ENCODE results near the gene ADGRV1.

The ADGRV1 gene

DNA sequence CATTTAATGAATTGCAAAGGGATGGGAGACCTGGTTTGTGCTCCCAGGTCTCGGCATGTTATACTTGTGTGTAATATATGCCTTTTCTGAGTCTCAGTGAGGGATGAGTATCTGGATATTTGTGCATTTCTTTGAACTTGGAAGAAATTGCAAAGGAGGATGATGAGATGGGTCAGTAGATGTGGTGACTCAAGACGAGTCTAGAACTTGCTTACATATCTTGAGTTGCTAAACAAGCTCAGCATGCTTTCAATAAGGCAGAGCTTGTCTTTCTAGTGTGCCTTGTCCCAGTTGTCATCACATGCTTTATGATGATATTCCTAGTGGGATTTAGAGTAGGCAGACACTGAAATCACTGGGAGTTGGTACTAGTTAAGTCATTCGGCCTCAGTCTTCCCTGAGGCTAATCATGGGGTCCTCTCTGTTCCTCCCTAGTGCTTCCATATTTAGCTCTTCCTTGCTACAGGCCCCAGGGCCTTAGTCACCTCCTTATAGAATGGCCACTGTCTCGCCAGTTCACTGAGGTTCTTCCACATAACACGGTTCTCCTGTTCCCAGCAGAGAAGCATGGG lies 602.2 kb downstream of the ADGRV1 start:
- DNase-seq (ENCODE audit: low read depth in 2 of 2): no peak

DNA sequence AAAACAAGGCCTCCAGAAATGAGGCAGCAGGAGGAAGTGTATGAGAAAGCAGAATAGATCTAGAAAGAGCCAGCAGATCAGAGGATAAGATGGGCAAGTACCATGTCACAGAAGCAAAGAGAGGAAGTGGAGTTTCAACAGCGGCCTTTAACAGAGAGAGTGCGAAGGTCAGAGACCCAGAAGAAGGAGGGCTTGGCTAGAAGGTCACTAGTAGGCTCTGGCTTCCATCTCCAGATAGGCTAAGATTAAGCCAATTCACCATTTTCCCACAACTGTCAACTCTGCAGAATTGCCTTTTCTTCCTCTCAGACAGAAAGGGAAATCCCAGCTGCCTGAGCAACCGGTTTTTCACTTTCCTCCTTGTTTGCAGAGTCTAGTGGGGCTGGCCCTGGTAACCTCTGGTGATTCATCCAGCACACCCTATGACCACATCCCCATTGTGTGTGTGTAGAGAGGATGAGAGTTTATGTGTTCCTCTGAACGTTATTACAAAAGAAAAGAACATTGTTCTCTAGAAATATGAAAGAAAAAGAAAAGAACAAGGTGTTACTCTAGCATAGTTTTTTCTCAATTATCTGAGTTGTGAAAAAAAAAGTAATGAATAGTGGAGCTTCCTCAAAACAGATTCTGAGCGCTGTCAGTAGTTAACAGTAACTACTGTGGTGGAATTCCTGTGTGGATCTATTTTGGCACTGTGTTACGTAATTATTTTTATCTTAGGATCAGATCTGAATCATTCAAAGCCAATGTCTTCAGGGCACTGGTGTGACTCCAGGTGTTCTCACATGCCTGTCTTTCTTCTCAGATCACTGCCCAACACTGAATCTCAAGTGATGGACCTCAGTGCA lies 604.2 kb downstream of the ADGRV1 start:
- DNase-seq (ENCODE audit: low read depth in 2 of 2): peak; percentile 25 to 58

DNA sequence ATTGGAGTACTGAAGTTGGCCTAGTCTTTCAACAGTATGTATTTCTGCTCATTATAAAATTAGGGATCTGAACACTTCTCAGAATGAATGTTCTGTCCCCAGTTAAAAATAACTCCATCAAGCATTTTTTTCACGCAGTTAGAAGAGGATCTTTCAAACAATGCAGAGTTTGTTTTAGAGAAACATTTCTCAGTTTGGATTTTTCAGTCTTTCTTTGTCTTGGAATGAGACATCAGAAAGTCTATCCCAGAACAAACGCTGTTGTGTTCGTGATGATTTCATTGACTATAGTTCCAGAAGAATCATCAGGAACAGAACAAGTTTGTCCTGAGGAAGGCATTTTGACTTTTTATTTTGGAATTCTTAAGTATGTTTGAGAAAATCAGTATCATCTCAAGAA lies 605.8 kb downstream of the ADGRV1 start:
- DNase-seq (ENCODE audit: low read depth in 2 of 2): no peak

DNA sequence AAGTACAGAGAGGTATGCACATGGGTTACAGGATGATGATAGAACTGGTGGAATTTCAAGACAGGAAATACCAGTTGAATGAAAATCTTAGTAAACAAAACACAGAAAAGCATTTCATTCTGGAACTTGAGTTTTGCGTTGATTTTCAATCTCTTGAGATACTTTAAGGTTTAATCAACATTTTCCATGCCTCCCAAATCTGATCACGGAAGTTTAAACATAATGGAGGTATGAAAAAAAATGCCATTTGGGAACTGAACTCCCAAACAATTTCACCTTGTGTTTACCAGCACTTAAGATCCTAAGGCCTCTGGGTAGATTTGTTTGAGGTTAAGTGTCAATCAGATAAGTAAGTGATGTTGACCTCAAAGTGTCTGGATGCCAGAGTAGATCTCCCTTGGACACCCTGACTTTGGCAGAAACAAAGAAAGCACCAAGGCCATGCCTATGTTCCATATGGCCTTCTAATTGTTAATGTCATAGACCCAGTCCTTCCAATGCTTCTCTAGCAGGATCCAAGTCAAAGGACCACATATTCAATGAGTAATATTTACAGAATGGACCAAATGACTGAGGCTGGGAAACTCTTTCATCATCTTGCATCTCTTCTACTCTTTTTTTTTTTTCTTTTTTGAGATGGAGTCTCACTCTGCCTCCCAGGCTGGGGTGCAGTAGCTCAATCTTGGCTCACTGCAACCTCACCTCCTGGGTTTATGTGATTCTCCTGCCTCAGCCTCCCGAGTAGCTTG lies 607.6 kb downstream of the ADGRV1 start:
- no peak for DNase-seq (ENCODE audit: low read depth in 2 of 2)

DNA sequence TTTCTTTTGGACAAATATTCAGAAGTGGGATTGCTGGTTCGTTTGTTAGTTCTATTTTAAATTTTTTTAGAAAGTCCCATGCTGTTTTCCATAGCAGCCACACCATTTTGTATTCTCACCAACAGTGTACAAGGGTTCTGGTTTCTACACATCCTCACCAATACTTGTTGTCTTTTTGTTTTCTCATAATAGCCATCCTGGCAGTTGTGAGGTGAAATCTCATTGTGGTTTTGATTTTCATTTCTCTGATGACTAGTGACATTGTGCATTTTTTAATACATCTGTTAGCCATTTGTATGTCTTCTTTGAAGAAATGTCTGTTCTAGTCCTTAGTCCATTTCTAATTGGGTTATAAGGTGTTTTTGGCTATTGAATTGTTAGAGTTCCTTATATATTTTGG lies 610.3 kb downstream of the ADGRV1 start:
- no peak for DNase-seq (ENCODE audit: low read depth in 2 of 2)

DNA sequence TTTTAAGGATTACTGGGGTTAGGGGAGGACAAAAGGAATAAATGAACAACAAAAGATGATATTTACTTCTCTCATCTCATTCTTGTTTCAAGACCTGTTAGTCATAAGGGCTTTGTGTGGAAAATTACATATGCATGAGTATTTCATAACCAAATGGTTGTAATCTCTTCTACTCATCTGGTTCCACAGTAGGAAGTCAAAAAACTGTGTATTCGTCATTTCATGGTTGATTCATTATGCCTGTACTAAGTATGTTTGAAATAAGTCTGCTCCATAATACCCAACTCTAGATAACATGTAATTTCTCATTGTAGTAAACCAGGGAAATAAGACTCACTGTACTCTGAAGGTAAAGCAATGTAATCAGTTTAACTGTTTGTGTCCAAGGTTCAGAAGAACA lies 611.7 kb downstream of the ADGRV1 start:
- no peak for DNase-seq (ENCODE audit: low read depth in 2 of 2)

GRCh38 chr5:91171322-91171721 lies 612.7 kb downstream of the ADGRV1 start:
- DNase-seq (ENCODE audit: low read depth in 2 of 2): no peak

GRCh38 chr5:91174396-91174795 lies 615.8 kb downstream of the ADGRV1 start:
- no peak for DNase-seq (ENCODE audit: low read depth in 2 of 2)

DNA sequence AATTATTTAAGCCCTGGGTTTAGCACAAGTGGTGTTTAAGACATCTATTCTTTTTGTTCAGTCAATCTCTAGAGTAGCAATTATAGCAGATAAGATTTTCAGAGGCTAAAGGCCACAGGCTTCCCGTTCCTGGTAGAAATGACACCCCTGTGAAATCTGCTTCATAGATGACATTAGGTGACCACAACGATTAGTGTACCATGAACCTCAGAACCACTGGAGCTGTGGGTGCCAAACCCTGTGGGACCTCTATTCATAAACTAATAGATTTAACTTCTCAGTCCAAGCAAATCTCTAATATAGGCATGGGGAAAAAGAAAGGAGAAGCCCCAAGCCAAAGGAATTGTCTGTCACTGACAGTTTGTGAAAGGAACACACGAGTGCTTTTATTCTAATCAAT lies 617.1 kb downstream of the ADGRV1 start:
- no peak for DNase-seq (ENCODE audit: low read depth in 2 of 2)

- DNase-seq (ENCODE audit: low read depth in 2 of 2): no peak
Observed at GRCh38 chr5:91176288-91177016, 617.9 kb downstream of the ADGRV1 start.

GRCh38 chr5:91177085-91177484 lies 618.5 kb downstream of the ADGRV1 start:
- no peak for DNase-seq (ENCODE audit: low read depth in 2 of 2)

DNA sequence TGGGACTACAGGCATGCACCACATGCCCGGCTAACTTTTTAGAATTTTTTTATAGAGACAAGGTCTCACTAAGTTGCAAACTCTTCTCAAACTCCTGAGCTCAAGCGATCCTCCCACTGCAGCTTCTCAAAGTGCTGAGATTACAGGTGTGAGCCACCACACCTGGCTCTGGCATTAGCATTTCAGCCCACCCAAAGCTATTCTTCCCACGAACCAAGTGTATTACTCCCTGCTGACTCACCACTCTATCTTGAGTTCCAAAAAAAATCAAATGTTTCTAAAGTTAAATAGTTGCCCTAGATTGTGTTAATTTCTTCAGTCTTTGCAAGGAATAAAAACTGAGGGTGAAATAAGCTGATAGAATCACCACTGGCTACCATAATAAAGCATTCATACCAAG lies 619.0 kb downstream of the ADGRV1 start:
- DNase-seq (ENCODE audit: low read depth in 2 of 2): no peak

DNA sequence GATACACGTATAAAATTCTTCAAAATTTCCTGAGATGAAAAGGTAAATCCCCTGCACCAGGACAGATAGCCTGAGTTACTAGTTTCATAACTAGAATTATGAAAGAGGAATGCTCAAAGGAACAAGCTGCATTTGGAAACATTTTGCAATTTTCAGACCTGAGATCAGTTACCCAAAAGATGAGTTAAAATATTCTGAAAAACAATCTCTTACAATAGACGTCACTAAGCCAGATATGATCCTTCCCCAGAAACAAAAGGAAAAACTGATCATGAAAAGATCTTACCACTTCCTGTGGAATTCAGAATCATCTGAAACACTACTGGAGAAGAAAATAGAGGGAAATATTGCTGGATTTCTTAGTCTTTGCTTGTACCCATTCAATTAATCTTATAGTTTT lies 619.9 kb downstream of the ADGRV1 start:
- DNase-seq (ENCODE audit: low read depth in 2 of 2): no peak

- DNase-seq (ENCODE audit: low read depth in 2 of 2): no peak
Observed at GRCh38 chr5:91179018-91179417, 620.4 kb downstream of the ADGRV1 start.

- no peak for DNase-seq (ENCODE audit: low read depth in 2 of 2)
Observed at GRCh38 chr5:91180506-91180905, 621.9 kb downstream of the ADGRV1 start.

DNA sequence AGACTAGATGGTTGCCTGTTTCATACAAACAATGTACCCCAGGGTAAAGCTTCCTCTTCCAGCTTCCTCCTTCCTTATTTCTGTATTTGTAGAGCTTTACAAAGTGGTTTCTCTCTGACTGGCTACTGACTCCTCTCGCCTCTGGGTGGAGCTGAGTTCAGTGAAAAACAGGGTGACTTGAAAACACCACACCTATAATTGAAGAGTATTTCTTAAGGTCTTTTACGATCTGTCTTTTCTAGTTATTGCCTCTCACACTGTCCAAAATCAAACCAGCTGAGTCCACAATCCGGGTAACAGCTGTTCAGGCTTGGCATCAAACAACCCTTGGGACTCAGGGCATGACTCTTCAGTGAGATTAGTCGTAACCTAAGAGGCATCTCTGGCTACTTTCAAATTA lies 624.2 kb downstream of the ADGRV1 start:
- no peak for DNase-seq (ENCODE audit: low read depth in 2 of 2)

GRCh38 chr5:91183743-91184142 lies 625.1 kb downstream of the ADGRV1 start:
- no peak for DNase-seq (ENCODE audit: low read depth in 2 of 2)

GRCh38 chr5:91186101-91186500 lies 627.5 kb downstream of the ADGRV1 start:
- no peak for DNase-seq (ENCODE audit: low read depth in 2 of 2)

GRCh38 chr5:91187032-91187431 lies 628.4 kb downstream of the ADGRV1 start:
- no peak for DNase-seq (ENCODE audit: low read depth in 2 of 2)

DNA sequence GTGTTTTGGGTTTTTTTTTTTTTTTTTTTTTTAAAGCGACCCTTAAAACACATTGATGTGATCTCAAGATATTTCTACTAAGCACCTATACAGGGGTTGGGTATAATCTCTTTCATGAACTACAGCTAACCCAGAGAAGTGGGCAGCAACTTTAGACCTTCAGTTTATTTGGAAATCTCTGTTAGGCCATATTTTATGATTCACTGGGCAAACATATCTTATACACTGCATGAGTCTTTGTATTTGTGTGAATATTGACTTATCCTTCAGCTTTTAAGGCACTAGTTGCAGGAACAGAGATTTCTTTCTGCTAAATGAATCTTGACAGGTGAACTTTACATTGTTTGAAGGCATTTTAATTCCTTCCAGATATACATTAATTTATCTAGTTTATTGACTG lies 630.2 kb downstream of the ADGRV1 start:
- no peak for DNase-seq (ENCODE audit: low read depth in 2 of 2)

GRCh38 chr5:91189480-91190313 lies 631.1 kb downstream of the ADGRV1 start:
- DNase-seq (ENCODE audit: low read depth in 2 of 2): no peak
